PC-3 (cell line): ENCODE results near the gene HHIP.

Experiments
- EZH2 ChIP-seq: fragments of 300-600 bp; sonication (generic); IDR thresholded peaks from one replicate; pipeline ENCODE4 v1.6.1; 2017; ENCODE audit warnings: antibody characterized with exemption, mild to moderate bottlenecking, low read length; ENCODE audit not compliant: unreplicated experiment
- EZH2phosphoT487 ChIP-seq: fragments of 300-600 bp; sonication (generic); IDR thresholded peaks from 2 replicates; pipeline ENCODE4 v1.6.1; 2018; ENCODE audit warnings: mild to moderate bottlenecking, antibody characterized with exemption, low read length, borderline replicate concordance
- TF ChIP-seq, protein P1 (sequence below): fragments of 300-600 bp; sonication (generic); conservative IDR thresholded peaks from 2 replicates; pipeline ENCODE4 v1.5.1; 2017; ENCODE audit warnings: antibody characterized with exemption, low read depth, mild to moderate bottlenecking, low read length

DNA sequence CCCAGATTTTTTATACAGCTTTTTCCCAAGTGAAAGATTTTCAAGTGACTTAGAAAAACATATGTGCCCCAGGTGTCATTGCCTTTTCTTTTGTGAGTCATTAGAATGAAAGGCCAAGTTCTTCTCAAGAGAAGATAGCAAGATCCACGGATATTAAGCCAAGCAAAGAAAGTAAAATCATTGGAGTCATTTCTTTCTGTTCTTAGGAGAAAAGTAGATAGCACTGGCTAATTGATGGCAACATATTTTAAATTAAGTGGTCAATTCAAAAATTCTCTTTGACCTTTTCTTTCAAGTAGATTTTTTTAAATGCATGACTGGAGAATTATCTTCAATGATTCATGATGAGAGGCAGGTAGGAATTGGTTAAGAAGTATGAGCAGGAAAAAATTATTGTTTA is 94.4 kb downstream of the HHIP start:
- TF ChIP-seq EZH2phosphoT487 = no peak
- TF ChIP-seq, protein P1, sequence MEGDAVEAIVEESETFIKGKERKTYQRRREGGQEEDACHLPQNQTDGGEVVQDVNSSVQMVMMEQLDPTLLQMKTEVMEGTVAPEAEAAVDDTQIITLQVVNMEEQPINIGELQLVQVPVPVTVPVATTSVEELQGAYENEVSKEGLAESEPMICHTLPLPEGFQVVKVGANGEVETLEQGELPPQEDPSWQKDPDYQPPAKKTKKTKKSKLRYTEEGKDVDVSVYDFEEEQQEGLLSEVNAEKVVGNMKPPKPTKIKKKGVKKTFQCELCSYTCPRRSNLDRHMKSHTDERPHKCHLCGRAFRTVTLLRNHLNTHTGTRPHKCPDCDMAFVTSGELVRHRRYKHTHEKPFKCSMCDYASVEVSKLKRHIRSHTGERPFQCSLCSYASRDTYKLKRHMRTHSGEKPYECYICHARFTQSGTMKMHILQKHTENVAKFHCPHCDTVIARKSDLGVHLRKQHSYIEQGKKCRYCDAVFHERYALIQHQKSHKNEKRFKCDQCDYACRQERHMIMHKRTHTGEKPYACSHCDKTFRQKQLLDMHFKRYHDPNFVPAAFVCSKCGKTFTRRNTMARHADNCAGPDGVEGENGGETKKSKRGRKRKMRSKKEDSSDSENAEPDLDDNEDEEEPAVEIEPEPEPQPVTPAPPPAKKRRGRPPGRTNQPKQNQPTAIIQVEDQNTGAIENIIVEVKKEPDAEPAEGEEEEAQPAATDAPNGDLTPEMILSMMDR = no peak
- no peak for TF ChIP-seq EZH2
